IMR-90 (cell line): ENCODE results near the gene FES. TPM values are rescaled to one million over a fixed set of nuclear protein-coding genes. Genes with fewer than 3 reads are reported as not detected.

Experiments
- ATAC-seq: fragments of 200-7000 bp; cut with Tn5 transposase; 2 replicates; pipeline ENCODE4 v1.9.1; 2020; ENCODE audit warnings: low read depth, mild to moderate bottlenecking, moderate library complexity
- BruUV-seq: library from RNA; stranded (reverse); fragments of 400-500 nt; replicated peaks from 2 replicates; lab custom pipeline; 2021; lab: Mats Ljungman, UMichigan
- CTCF ChIA-PET: fragments of 300-600 bp; formaldehyde crosslinking; extraction: SDS; loops from one replicate; lab custom pipeline; 2021; ENCODE audit warnings: antibody characterized with exemption; lab: Yijun Ruan, JAX
- POLR2A ChIA-PET: fragments of 300-600 bp; sonication (Branson Sonifier 250); formaldehyde crosslinking; loops from one replicate; lab custom pipeline; 2022; ENCODE audit warnings: antibody characterized with exemption; ENCODE audit not compliant: unreplicated experiment; lab: Charles Lee
- DNase-seq: peaks from one replicate; pipeline ENCODE4 v3.0.0; 2013
- H2AFZ ChIP-seq: replicated peaks from 2 replicates; pipeline ENCODE3; 2013; ENCODE audit warnings: low read length, mild to moderate bottlenecking; ENCODE audit not compliant: poor library complexity
- H2AK5ac ChIP-seq: 2 replicates; pipeline ENCODE4 v1.6.1; 2013; ENCODE audit warnings: low read depth, low read length, inconsistent platforms
- H2AK9ac ChIP-seq: replicated peaks from 2 replicates; pipeline ENCODE3; 2013; ENCODE audit warnings: mild to moderate bottlenecking, low read depth, low read length, moderate library complexity; ENCODE audit not compliant: poor library complexity
- H2BK120ac ChIP-seq: 2 replicates; pipeline ENCODE4 v1.6.1; 2013; ENCODE audit warnings: low read depth, low read length, inconsistent platforms
- H2BK15ac ChIP-seq: 3 replicates; pipeline ENCODE4 v1.6.1; 2013; ENCODE audit warnings: low read depth, low read length, inconsistent platforms
- H2BK20ac ChIP-seq: 2 replicates; pipeline ENCODE4 v1.6.1; 2013; ENCODE audit warnings: low read depth, mild to moderate bottlenecking, inconsistent platforms, low read length, moderate library complexity
- H2BK5ac ChIP-seq: 2 replicates; pipeline ENCODE4 v1.6.1; 2013; ENCODE audit warnings: mild to moderate bottlenecking, low read depth, low read length, inconsistent platforms; ENCODE audit not compliant: poor library complexity, severe bottlenecking
- H3K14ac ChIP-seq: replicated peaks from 2 replicates; pipeline ENCODE4 v1.6.1; 2013; ENCODE audit warnings: low read depth, low read length, inconsistent platforms
- H3K18ac ChIP-seq: 2 replicates; pipeline ENCODE4 v1.6.1; 2013; ENCODE audit warnings: low read depth, low read length, control low read depth
- H3K23ac ChIP-seq: 2 replicates; pipeline ENCODE4 v1.6.1; 2013; ENCODE audit warnings: low read depth, low read length, inconsistent platforms
- H3K27ac ChIP-seq: 2 replicates; pipeline ENCODE4 v1.5.1; 2013; ENCODE audit warnings: mild to moderate bottlenecking, control low read depth, low read length; ENCODE audit not compliant: insufficient read depth
- H3K27me3 ChIP-seq: 2 replicates; pipeline ENCODE4 v1.6.1; 2013; ENCODE audit warnings: low read length; ENCODE audit not compliant: control insufficient read depth, insufficient read depth
- H3K36me3 ChIP-seq: 2 replicates; pipeline ENCODE4 v1.6.1; 2013; ENCODE audit warnings: low read length, mixed read lengths; ENCODE audit not compliant: control insufficient read depth, insufficient read depth
- H3K4ac ChIP-seq: 2 replicates; pipeline ENCODE4 v1.6.1; 2013; ENCODE audit warnings: low read depth, low read length, inconsistent platforms
- H3K4me1 ChIP-seq: 2 replicates; pipeline ENCODE4 v1.6.1; 2013; ENCODE audit warnings: low read length, mixed read lengths; ENCODE audit not compliant: control insufficient read depth, insufficient read depth
- H3K4me2 ChIP-seq: 2 replicates; pipeline ENCODE4 v1.6.1; 2013; ENCODE audit warnings: low read depth, mild to moderate bottlenecking, control low read depth, low read length, moderate library complexity
- H3K4me3 ChIP-seq: 2 replicates; pipeline ENCODE4 v1.5.1; 2013; ENCODE audit warnings: low read depth, mild to moderate bottlenecking, control low read depth, low read length, moderate library complexity; ENCODE audit not compliant: insufficient read depth
- H3K56ac ChIP-seq: 2 replicates; pipeline ENCODE4 v1.6.1; 2013; ENCODE audit warnings: low read length, inconsistent platforms; ENCODE audit not compliant: insufficient read depth; ENCODE audit errors: extremely low read depth
- H3K79me1 ChIP-seq, 2 experiments: 2 replicates each; pipeline ENCODE4 v1.6.1; 2013; ENCODE audit warnings: low read length in 2 of 2, inconsistent platforms in 1 of 2, low read depth in 1 of 2
- H3K9ac ChIP-seq: 2 replicates; pipeline ENCODE4 v1.6.1; 2013; ENCODE audit warnings: low read depth, low read length, control low read depth
- H3K9me1 ChIP-seq: 2 replicates; pipeline ENCODE4 v1.6.1; 2013; ENCODE audit warnings: low read length, inconsistent platforms; ENCODE audit not compliant: insufficient read depth
- H3K9me3 ChIP-seq: 2 replicates; pipeline ENCODE4 v1.6.1; 2013; ENCODE audit warnings: low read length; ENCODE audit not compliant: control insufficient read depth, insufficient read depth
- H4K20me1 ChIP-seq: 2 replicates; pipeline ENCODE4 v1.6.1; 2013; ENCODE audit warnings: low read length, inconsistent platforms; ENCODE audit not compliant: insufficient read depth
- H4K5ac ChIP-seq: 2 replicates; pipeline ENCODE4 v1.6.1; 2013; ENCODE audit warnings: mild to moderate bottlenecking, low read depth, low read length, control low read depth
- H4K8ac ChIP-seq, 2 experiments: 2 replicates each; pipeline ENCODE4 v1.6.1; 2013; ENCODE audit warnings: low read depth in 2 of 2, low read length in 2 of 2, control low read depth in 1 of 2, inconsistent platforms in 1 of 2
- H4K91ac ChIP-seq: 2 replicates; pipeline ENCODE4 v1.6.1; 2013; ENCODE audit warnings: low read depth, low read length, inconsistent platforms; ENCODE audit not compliant: insufficient read depth
- BHLHE40 ChIP-seq: fragments of 150-350 bp; IDR thresholded peaks from 2 replicates; pipeline ENCODE4 v1.6.1; 2016; ENCODE audit warnings: mild to moderate bottlenecking, low read depth, low read length
- CEBPB ChIP-seq: IDR thresholded peaks from 2 replicates; pipeline ENCODE4 v1.6.1; 2012; ENCODE audit warnings: low read depth, low read length, improper control_type of control experiment
- CHD1 ChIP-seq: IDR thresholded peaks from 2 replicates; pipeline ENCODE4 v1.6.1; 2012; ENCODE audit warnings: low read depth, low read length, improper control_type of control experiment
- FOS ChIP-seq: fragments of 150-350 bp; IDR thresholded peaks from 2 replicates; pipeline ENCODE4 v1.6.1; 2016; ENCODE audit warnings: low read depth, low read length
- MAZ ChIP-seq: IDR thresholded peaks from 2 replicates; pipeline ENCODE4 v1.6.1; 2012; ENCODE audit warnings: low read depth, mild to moderate bottlenecking, low read length, improper control_type of control experiment, moderate library complexity, borderline replicate concordance
- MXI1 ChIP-seq: IDR thresholded peaks from 2 replicates; pipeline ENCODE4 v1.6.1; 2012; ENCODE audit warnings: low read depth, mild to moderate bottlenecking, low read length, moderate library complexity, borderline replicate concordance
- NFE2L2 ChIP-seq: fragments of 150-350 bp; IDR thresholded peaks from 2 replicates; pipeline ENCODE4 v1.6.1; 2016; ENCODE audit warnings: low read depth, mild to moderate bottlenecking, low read length
- POLR2A ChIP-seq: IDR thresholded peaks from 2 replicates; pipeline ENCODE4 v1.6.1; 2012; ENCODE audit warnings: mild to moderate bottlenecking, low read depth, low read length
- RAD21 ChIP-seq: IDR thresholded peaks from 2 replicates; pipeline ENCODE4 v1.6.1; 2012; ENCODE audit warnings: low read length, improper control_type of control experiment
- RCOR1 ChIP-seq: IDR thresholded peaks from 2 replicates; pipeline ENCODE4 v1.6.1; 2012; ENCODE audit warnings: mild to moderate bottlenecking, low read length, improper control_type of control experiment; ENCODE audit not compliant: insufficient replicate concordance
- RFX5 ChIP-seq: IDR thresholded peaks from 2 replicates; pipeline ENCODE4 v1.8.0; 2012; ENCODE audit warnings: low read depth, mild to moderate bottlenecking, low read length, moderate library complexity
- WGBS, 2 experiments: methylation state at CpG; one replicate each; pipeline versions ENCODE4 v1.1.5 to v1.1.7; 2013; ENCODE audit warnings: missing lambda C conversion rate in 2 of 2; ENCODE audit not compliant: insufficient read length in 1 of 2; ENCODE audit errors: extremely low coverage in 2 of 2; 5-methylcytosine and 5-hydroxymethylcytosine counted together
- dilution Hi-C: fragments of 300-500 bp; cut with HindIII; formaldehyde crosslinking; loops from one replicate; pipeline ENCODE4 v1.14.3; 2018; ENCODE audit warnings: low sequenced_read_pairs; ENCODE audit not compliant: unreplicated experiment
- in situ Hi-C: fragments of 300-500 bp; cut with MboI; formaldehyde crosslinking; loops from 3 replicates; pipeline ENCODE4 v1.14.3; 2019; ENCODE audit warnings: low sequenced_read_pairs, inconsistent platforms, mixed read lengths
- intact Hi-C: fragments of 100-400 bp; cut with micrococcal nuclease; formaldehyde crosslinking; loops from 2 replicates; pipeline ENCODE4 v1.10.0; 2022
- polyA plus RNA-seq, 3 experiments: library from polyadenylated mRNA; depleted of rRNA; stranded (reverse); fragments of >200 nt; gene quantifications; 2 replicates each; pipeline ENCODE4 v1.2.3, GENCODE V29; 2012; ENCODE audit warnings: low replicate concordance in 1 of 3
- total RNA-seq: library from RNA; depleted of rRNA; stranded (reverse); fragments of >200 nt; gene quantifications from 2 replicates; pipeline ENCODE4 v1.2.3, GENCODE V29; 2012
- TF ChIP-seq, protein P1 (sequence below): fragments of 150-350 bp; IDR thresholded peaks from 2 replicates; pipeline ENCODE4 v1.6.1; 2016; ENCODE audit warnings: low read depth, mild to moderate bottlenecking, low read length, moderate library complexity, borderline replicate concordance
- TF ChIP-seq, protein P2 (sequence below): conservative IDR thresholded peaks from 2 replicates; pipeline ENCODE4 v1.5.1; 2012; ENCODE audit warnings: mild to moderate bottlenecking, low read depth, low read length, improper control_type of control experiment
- TF ChIP-seq, protein P3 (sequence below): fragments of 150-350 bp; IDR thresholded peaks from 2 replicates; pipeline ENCODE4 v1.6.1; 2017; ENCODE audit warnings: mild to moderate bottlenecking, antibody characterized with exemption, low read length, low read depth

Gene FES
- total and polyA plus RNA-seq, 2 of the 4 experiments (the other 2 are of a cell fraction): 10.5 to 11.7 TPM

DNA sequence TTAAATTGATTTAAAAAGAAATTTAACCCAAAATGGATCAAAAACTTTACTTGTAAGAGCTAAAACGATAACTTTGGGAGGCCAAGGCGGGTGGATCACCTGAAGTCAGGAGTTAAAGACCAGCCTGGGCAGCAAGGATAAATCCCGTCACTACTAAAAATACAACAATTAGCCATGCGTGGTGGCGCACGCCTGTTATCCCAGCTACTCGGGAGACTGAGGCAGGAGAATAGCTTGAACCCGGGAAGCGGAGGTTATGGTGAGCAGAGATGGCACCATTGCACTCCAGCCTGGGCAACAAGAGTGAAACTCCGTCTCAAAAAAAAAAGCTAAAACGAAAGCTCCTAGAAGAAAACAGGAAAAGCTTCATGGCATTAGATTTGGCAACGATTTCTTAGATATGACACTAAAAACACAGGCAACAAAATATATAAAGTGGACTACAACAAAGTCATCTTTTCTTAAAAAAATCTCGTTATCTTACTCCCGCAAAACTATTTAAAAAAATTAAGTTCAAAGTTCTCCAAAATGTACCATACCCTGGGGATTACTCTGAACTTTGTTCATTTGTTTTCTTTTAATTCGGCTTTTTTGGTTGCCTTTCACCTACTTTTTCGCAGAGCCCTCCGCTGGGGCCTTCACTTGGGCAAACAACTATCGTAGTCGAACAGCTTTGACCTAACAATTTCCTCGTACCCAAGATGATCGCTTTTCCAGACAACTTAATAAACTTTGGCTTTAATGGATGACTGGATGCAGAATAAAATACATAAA lies 45.1 kb downstream of the FES start:
- Histone ChIP-seq H3K9me1 (peaks cover 5% of the 10 kb centered on the region), H3K36me3 (no peaks in the 10 kb centered on the region), H4K91ac (peak overlapping the region; percentile 53; the same call in 1 of the 2 replicates), H3K18ac (peak overlapping the region; percentile 2; the same call in 1 of the 2 replicates), H3K4ac (peak overlapping the region; percentile 12; the same call in 1 of the 2 replicates), H2AK9ac (no peak overlapping the region), H2BK120ac (no peak overlapping the region), H3K9me3 (no peaks in the 10 kb centered on the region), H3K4me3 (peak overlapping the region; percentile 66), H4K5ac (peak overlapping the region; percentile 98), H3K56ac (peak overlapping the region; percentile 42; the same call in 1 of the 2 replicates), H3K14ac (peak overlapping the region; percentile 53; the same call in 1 of the 2 replicates), H3K9ac (peak overlapping the region; percentile 71), H4K8ac (peak overlapping the region; percentile 82 to 91), H3K27ac (peak overlapping the region; percentile 68), H2BK20ac (no peak overlapping the region), H2AK5ac (no peak overlapping the region), H3K27me3 (no peaks in the 10 kb centered on the region), H3K4me1 (peaks cover 6% of the 10 kb centered on the region), H3K4me2 (peak overlapping the region; percentile 95), H3K79me1 (peaks cover 3 to 21% of the 10 kb centered on the region in 2 experiments; a peak in 3 of 4 replicates), H2AFZ (peak overlapping the region; percentile 94), H4K20me1 (no peaks in the 10 kb centered on the region), H2BK5ac (peak overlapping the region; percentile 1), H3K23ac (0 out of 2 replicates have a peak overlapping the region, but pooled peaks have one; percentile 17), H2BK15ac (no peak overlapping the region)
- BruUV-seq: no TSS peak
- in situ Hi-C loops: no loop called here
- WGBS, 2 experiments: 78 to 100% methylated on average over 2 to 11 of the region's 21 CpGs
- DNase-seq: no peak
- no peak for ATAC-seq
- dilution Hi-C loops: no loop called here
- intact Hi-C loops: no loop called here
- POLR2A ChIA-PET: interaction anchor here (0.6 kb wide), 1 partner anchor 1999 kb away, joined by 4 read pairs; no protein-coding TSS in a partner anchor
- CTCF ChIA-PET: interaction anchor here (0.7 to 1.0 kb wide), 2 partner anchors 27 to 389 kb away, joined by 4 to 5 read pairs; no protein-coding TSS in a partner anchor
- TF ChIP-seq MXI1 (no peak), CEBPB (no peak), MAZ (no peak), CHD1 (no peak), RAD21 (no peak), BHLHE40 (no peak), POLR2A (no peak), NFE2L2 (no peak), FOS (no peak), RFX5 (no peak), RCOR1 (no peak)
- TF ChIP-seq, protein P1, sequence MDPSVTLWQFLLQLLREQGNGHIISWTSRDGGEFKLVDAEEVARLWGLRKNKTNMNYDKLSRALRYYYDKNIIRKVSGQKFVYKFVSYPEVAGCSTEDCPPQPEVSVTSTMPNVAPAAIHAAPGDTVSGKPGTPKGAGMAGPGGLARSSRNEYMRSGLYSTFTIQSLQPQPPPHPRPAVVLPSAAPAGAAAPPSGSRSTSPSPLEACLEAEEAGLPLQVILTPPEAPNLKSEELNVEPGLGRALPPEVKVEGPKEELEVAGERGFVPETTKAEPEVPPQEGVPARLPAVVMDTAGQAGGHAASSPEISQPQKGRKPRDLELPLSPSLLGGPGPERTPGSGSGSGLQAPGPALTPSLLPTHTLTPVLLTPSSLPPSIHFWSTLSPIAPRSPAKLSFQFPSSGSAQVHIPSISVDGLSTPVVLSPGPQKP: no peak
- TF ChIP-seq, protein P2, sequence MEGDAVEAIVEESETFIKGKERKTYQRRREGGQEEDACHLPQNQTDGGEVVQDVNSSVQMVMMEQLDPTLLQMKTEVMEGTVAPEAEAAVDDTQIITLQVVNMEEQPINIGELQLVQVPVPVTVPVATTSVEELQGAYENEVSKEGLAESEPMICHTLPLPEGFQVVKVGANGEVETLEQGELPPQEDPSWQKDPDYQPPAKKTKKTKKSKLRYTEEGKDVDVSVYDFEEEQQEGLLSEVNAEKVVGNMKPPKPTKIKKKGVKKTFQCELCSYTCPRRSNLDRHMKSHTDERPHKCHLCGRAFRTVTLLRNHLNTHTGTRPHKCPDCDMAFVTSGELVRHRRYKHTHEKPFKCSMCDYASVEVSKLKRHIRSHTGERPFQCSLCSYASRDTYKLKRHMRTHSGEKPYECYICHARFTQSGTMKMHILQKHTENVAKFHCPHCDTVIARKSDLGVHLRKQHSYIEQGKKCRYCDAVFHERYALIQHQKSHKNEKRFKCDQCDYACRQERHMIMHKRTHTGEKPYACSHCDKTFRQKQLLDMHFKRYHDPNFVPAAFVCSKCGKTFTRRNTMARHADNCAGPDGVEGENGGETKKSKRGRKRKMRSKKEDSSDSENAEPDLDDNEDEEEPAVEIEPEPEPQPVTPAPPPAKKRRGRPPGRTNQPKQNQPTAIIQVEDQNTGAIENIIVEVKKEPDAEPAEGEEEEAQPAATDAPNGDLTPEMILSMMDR: no peak
- TF ChIP-seq, protein P3, sequence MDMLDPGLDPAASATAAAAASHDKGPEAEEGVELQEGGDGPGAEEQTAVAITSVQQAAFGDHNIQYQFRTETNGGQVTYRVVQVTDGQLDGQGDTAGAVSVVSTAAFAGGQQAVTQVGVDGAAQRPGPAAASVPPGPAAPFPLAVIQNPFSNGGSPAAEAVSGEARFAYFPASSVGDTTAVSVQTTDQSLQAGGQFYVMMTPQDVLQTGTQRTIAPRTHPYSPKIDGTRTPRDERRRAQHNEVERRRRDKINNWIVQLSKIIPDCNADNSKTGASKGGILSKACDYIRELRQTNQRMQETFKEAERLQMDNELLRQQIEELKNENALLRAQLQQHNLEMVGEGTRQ: no peak
